NB4 (cell line): Measurements from ENCODE around the gene ALX4.

Experiments
- DNase-seq: peaks from one replicate; pipeline ENCODE4 v3.0.0; 2010; ENCODE audit warnings: low read depth
- H3K4me3 ChIP-seq: one replicate; pipeline ENCODE4 v1.5.1; 2011; ENCODE audit warnings: mild to moderate bottlenecking, low read depth, low read length, moderate library complexity
- CTCF ChIP-seq: IDR thresholded peaks from one replicate; pipeline ENCODE4 v1.5.1; 2012; ENCODE audit warnings: low read depth, low read length
- MAX ChIP-seq: IDR thresholded peaks from 2 replicates; pipeline ENCODE4 v1.6.1; 2011; ENCODE audit warnings: low read depth, low read length
- MYC ChIP-seq: IDR thresholded peaks from 2 replicates; pipeline ENCODE4 v1.6.1; 2011; ENCODE audit warnings: low read depth, low read length
- POLR2A ChIP-seq: IDR thresholded peaks from 2 replicates; pipeline ENCODE4 v1.6.1; 2011; ENCODE audit warnings: mild to moderate bottlenecking; ENCODE audit not compliant: insufficient read length; ENCODE audit errors: extremely low read depth

ALX4 gene

GRCh38 chr11:44264761-44265160, 45.2 kb downstream of the ALX4 start:
- no peak for TF ChIP-seq POLR2A
- no peak for TF ChIP-seq MAX
- TF ChIP-seq CTCF: no peak
- no peak for TF ChIP-seq MYC
- H3K4me3 ChIP-seq: no peak overlapping the region
- no peak for DNase-seq

- TF ChIP-seq CTCF (no peak), MYC (no peak), MAX (no peak), POLR2A (no peak)
- DNase-seq: no peak
- no peak overlapping the region for H3K4me3 ChIP-seq
Observed at GRCh38 chr11:44264438-44264749, 45.5 kb downstream of the ALX4 start.

GRCh38 chr11:44263738-44264437, 46.1 kb downstream of the ALX4 start:
- DNase-seq: no peak

GRCh38 chr11:44261800-44262591, 47.9 kb downstream of the ALX4 start:
- TF ChIP-seq MAX: no peak
- TF ChIP-seq CTCF: no peak
- TF ChIP-seq POLR2A: no peak
- no peak for TF ChIP-seq MYC
- no peak for DNase-seq
- no peak overlapping the region for H3K4me3 ChIP-seq

More at GRCh38 chr11:44263738-44264437, 46.1 kb downstream of the ALX4 start:
- H3K4me3 ChIP-seq: no peak overlapping the region
- TF ChIP-seq CTCF (no peak), POLR2A (no peak), MAX (no peak), MYC (no peak)

- H3K4me3 ChIP-seq: no peak overlapping the region
- DNase-seq: no peak
- TF ChIP-seq MAX (no peak), CTCF (no peak), MYC (no peak), POLR2A (no peak)
Observed at GRCh38 chr11:44260081-44260480, 49.9 kb downstream of the ALX4 start.
